HS-27A (cell line): ENCODE results near the gene KRT3.
"Not testable (repeated sequence)": the region's sequence is repeated elsewhere in the genome, so short reads cannot be mapped to it uniquely, and the experiment has no call there.

Experiments
- DNase-seq: peaks from one replicate; pipeline ENCODE4 v3.0.0-alpha.2; 2012; ENCODE audit warnings: low read depth, missing footprints

Gene KRT3

GRCh38 chr12:52781399-52782082 is 14.4 kb downstream of the KRT3 start:
- no peak for DNase-seq

GRCh38 chr12:52779914-52780313 is 16.0 kb downstream of the KRT3 start:
- no peak for DNase-seq

GRCh38 chr12:52778833-52779232 is 17.1 kb downstream of the KRT3 start:
- DNase-seq: no peak

GRCh38 chr12:52777566-52777965 is 18.4 kb downstream of the KRT3 start:
- no peak for DNase-seq

GRCh38 chr12:52776913-52777395 is 19.0 kb downstream of the KRT3 start, which contains the start of gene KRT76:
KRT76 (minus strand) TSS chr12:52777345; CDS start chr12:52777291, 54 bp downstream.
- no peak for DNase-seq

- no peak for DNase-seq
These were observed 19.5 kb downstream of the KRT3 start for GRCh38 chr12:52776435-52776834.

GRCh38 chr12:52774629-52775250 is 21.2 kb downstream of the KRT3 start:
- no peak for DNase-seq

GRCh38 chr12:52772772-52773171 is 23.1 kb downstream of the KRT3 start:
- no peak for DNase-seq

- DNase-seq: no peak
These were observed 23.7 kb downstream of the KRT3 start for GRCh38 chr12:52772188-52772587.

GRCh38 chr12:52771505-52771904 is 24.4 kb downstream of the KRT3 start:
- DNase-seq: no peak

- DNase-seq: no peak
These were observed 24.8 kb downstream of the KRT3 start for GRCh38 chr12:52771088-52771487.

- no peak for DNase-seq
These were observed 26.0 kb downstream of the KRT3 start for GRCh38 chr12:52769946-52770345.

- DNase-seq: no peak
These were observed 26.6 kb downstream of the KRT3 start for GRCh38 chr12:52769354-52769753.

- no peak for DNase-seq
These were observed 27.3 kb downstream of the KRT3 start for GRCh38 chr12:52768479-52769200.

GRCh38 chr12:52767427-52767826 is 28.5 kb downstream of the KRT3 start:
- DNase-seq: no peak

GRCh38 chr12:52767020-52767379 is 28.9 kb downstream of the KRT3 start:
- DNase-seq: no peak

GRCh38 chr12:52766351-52767019 is 29.4 kb downstream of the KRT3 start:
- DNase-seq: no peak

- DNase-seq: no peak
These were observed 30.2 kb downstream of the KRT3 start for GRCh38 chr12:52765702-52766101.

- DNase-seq: no peak
These were observed 31.9 kb downstream of the KRT3 start for GRCh38 chr12:52763991-52764390.

GRCh38 chr12:52763036-52763659 is 32.8 kb downstream of the KRT3 start:
- no peak for DNase-seq

- no peak for DNase-seq
These were observed 34.1 kb downstream of the KRT3 start for GRCh38 chr12:52761802-52762201.

- DNase-seq: not testable (repeated sequence)
These were observed 34.7 kb downstream of the KRT3 start for GRCh38 chr12:52761218-52761617.
